Fibroblast of the aortic adventitia (primary cell): ENCODE results near the gene HSPG2. TPM values are rescaled to one million over a fixed set of nuclear protein-coding genes. Genes with fewer than 3 reads are reported as not detected.

Experiments used
- DNase-seq: peaks from one replicate; pipeline ENCODE4 v3.0.0-alpha.2; 2010; ENCODE audit warnings: low read depth
- H3K4me3 ChIP-seq: 2 replicates; pipeline ENCODE4 v1.5.1; 2011; ENCODE audit warnings: low read depth, mild to moderate bottlenecking, control low read depth, low read length, moderate library complexity
- CTCF ChIP-seq: IDR thresholded peaks from 2 replicates; pipeline ENCODE4 v1.5.1; 2011; ENCODE audit warnings: mild to moderate bottlenecking, low read length, control low read depth, inconsistent platforms; ENCODE audit not compliant: insufficient read depth
- total RNA-seq: library from RNA; depleted of rRNA; stranded (reverse); fragments of >200 nt; gene quantifications from 2 replicates; pipeline ENCODE4 v1.2.3, GENCODE V29; 2012; ENCODE audit warnings: low replicate concordance

HSPG2 gene
- total RNA-seq, 1 donor, result 164 TPM

DNA sequence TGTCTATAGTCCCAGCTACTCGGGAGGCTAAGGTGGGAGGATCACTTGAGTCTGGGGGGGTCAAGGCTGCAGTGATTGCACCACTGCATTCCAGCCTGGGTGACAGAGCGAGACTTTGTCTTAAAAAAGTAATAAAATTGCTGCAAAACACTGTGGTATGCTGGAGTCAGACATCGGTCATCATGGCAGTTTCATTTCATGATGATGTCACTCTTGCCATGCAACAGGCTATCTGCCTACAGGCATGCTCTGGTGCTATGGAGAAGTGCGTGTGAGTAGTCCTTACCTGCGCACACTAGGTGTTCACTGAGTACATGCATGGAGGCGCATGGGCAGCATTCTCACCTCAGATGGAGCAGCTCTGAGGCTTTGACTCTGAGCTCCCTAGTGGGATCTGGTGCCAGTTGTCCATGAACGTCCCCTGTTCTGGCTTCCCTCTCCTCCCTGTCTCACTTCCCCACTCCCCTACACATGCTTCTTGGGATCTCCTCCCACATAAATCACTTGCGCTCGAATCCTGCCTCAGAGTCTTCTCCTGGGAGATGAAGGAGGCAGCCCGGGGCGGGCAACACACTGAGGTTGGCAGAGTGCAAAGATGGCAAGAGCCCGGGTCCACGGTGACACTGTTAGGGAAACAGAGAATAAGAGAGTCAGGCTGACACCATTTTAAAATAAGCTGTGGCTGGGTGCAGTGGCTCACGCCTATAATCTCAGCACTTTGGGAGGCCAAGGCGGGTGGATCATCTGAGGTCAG, 29.3 kb upstream of the HSPG2 start:
- no peak for TF ChIP-seq CTCF
- DNase-seq, result peak; percentile 57

GRCh38 chr1:21963477-21964217, 26.5 kb upstream of the HSPG2 start:
- peak; percentile 68 for DNase-seq
- H3K4me3 ChIP-seq, result no peak overlapping the region
- peak; percentile 90 for TF ChIP-seq CTCF

More for the DNA sequence above, 29.3 kb upstream of the HSPG2 start:
- H3K4me3 ChIP-seq, result no peak overlapping the region

DNA sequence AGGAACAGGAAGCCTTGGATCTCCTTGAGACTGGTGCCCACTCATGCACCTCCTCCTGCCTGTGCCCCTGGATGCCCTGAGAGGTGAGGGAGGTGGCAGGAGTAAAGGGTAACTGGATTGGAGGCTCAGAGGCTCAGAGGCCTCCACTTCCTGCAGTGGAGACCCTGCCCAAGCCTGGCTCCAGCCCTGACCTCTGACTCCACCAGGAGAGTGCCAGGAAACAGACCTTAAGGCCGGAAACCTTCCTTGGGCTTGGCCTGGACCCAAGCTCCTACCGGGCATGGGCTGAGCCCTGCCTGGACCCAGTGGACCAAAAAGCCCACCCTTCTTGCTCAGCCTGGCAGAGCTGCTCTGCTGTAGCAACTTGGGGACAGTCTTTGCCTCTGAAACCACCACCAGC, 24.7 kb upstream of the HSPG2 start:
- no peak for DNase-seq
- no peak overlapping the region for H3K4me3 ChIP-seq
- TF ChIP-seq CTCF, result no peak

GRCh38 chr1:21961337-21961736, 24.2 kb upstream of the HSPG2 start:
- TF ChIP-seq CTCF, result no peak
- no peak for DNase-seq
- H3K4me3 ChIP-seq, result no peak overlapping the region

DNA sequence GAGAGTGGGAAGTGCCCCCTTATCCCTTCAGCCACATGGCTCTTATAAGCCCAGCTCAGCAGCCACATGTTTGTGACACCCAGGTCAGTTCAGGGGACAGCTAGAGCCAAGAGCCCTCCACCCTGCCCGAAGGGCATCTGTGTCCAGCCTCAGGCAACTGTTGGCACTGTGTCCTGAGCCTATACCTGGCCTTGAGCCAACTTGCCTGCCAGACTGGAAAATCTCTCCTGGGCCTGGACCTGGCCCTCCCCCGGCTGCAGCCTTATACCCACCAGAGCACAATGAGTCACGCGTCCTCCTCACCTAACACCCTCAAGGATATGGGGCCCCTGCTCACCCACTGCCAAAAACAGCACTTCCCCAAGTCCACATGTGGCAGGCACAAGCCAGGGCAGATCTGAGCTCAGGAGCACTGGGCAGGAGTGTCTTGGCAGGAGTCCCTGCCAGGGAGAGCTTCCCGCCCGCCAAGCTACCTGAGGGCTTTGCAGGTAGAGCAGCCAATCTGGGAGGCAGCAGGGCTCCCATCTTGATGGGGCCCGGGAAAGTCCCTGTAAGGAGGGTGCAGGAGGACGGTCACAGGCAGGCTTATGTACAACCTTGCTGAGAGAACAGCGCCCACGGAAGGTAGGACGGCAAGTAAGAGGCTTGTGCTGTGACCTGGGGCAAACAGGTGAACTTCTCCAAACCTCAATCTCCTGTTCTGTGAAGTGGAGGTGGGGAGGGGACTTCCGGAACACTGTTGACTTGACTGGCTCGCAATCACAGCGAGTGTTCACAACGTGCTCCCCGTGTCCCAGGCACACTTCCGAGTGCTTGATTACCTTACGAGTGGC, 19.8 kb upstream of the HSPG2 start:
- peak; percentile 40 for DNase-seq
- TF ChIP-seq CTCF, result no peak
- no peak overlapping the region for H3K4me3 ChIP-seq

DNA sequence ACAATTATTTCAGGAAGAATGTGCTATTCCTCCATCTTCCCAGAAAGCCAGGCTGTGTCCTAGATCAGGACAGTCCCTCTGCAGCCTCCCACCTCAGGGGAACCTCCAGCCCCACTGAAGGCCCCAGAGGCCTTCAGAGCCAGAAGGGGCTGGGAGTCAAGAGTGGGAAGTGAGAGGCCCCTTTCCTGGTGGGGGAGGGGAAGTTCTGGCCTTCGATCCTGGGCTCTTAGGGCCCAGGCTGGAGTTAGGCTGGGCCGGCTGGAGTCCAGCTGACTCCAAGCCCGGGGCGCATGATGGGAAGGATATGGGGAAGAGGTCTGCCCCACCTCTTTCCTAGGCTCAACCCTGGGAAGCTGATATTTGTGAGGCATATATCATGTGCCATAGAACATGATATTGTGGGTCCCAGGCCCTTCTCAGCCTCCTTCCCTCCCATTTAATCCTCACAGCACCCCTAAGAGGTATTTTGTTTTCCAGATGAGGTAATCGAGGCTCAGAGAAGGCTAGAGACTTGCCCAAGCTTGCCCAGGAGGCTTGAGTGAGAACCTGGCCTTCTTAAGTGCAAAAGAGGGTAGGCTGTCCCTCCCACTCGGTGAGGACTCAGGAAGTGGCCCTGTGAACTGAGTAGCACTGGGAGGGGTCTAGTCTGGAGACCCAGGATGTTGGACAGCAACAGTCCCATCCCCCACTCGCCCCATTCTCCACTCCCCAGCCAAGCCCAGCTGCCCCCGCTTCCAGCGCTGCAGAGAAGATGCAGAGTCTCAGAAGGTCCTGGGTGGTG, 18.6 kb upstream of the HSPG2 start:
- DNase-seq, result peak; percentile 26

More for the DNA sequence above, 18.6 kb upstream of the HSPG2 start:
- no peak overlapping the region for H3K4me3 ChIP-seq
- no peak for TF ChIP-seq CTCF
